Measurements from ENCODE around the gene SRSF2. TPM values are rescaled to one million over a fixed set of nuclear protein-coding genes. Genes with fewer than 3 reads are reported as not detected.
"Not testable (repeated sequence)": the region's sequence is repeated elsewhere in the genome, so short reads cannot be mapped to it uniquely, and the experiment has no call there.

Gene SRSF2
- total and polyA plus RNA-seq, 8 donors = 41.6 to 144 (median 69.9) TPM

GRCh38 chr17:76714822-76715495, 22.2 kb downstream of the SRSF2 start:
- Histone ChIP-seq H3K36me3 (peaks cover 11 to 51% (median 23%) of the 10 kb centered on the region in 3 donors), H3K27ac (peak overlapping the region in 2 of 4 donors; percentile 23 to 28)
- 30 to 31% methylated on average over 4 of the region's 4 CpGs for WGBS, 2 donors

DNA sequence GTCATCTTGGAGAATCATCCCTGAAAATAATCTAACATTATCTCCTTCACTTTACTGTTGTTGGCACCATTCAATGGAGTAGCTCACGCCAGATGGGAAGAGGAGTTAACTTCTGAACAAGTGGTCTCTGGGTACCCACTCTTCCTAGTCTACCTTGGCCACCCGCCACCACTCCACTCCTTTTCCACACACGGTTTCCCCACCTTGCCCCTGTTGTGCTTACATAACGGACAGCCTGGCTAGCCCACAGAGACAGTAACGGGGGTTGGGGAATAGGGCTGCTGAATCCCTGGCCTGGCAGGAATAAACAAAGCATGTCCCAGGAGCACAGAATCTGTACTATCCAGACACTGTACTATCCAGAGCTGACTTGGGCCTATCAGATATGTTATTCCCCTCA, 22.8 kb downstream of the SRSF2 start:
- no peak overlapping the region for H3K4me3 ChIP-seq
- peaks cover 7 to 13% (median 8%) of the 10 kb centered on the region in 3 donors for H3K4me1 ChIP-seq
- no peaks in the 10 kb centered on the region for H3K27me3 ChIP-seq
- no peak for DNase-seq
- no peak for FAIRE-seq
- intact Hi-C loops (cut with DNase I) = no loop called here
- peaks cover 4 to 45% (median 17%) of the 10 kb centered on the region in 3 donors for H3K36me3 ChIP-seq
- H3K27ac ChIP-seq = no peak overlapping the region
- no peaks in the 10 kb centered on the region for H3K9me3 ChIP-seq
- 81 to 83% methylated on average over 5 of the region's 5 CpGs for whole genome bisulfite sequencing, 2 donors
- no peak for ATAC-seq
- TF ChIP-seq CTCF (IDR thresholded peaks at IDR 0.05) = no peak

More at GRCh38 chr17:76714822-76715495, 22.2 kb downstream of the SRSF2 start:
- FAIRE-seq (no peak), DNase-seq (peak in 5 of 6 donors; percentile 49 to 86 (median 63)), ATAC-seq (peak in 3 of 4 donors; percentile 23 to 38 (median 28))
- no peak overlapping the region for H3K4me3 ChIP-seq
- H3K27me3 ChIP-seq = no peaks in the 10 kb centered on the region
- intact Hi-C loops (cut with DNase I) = no loop called here
- peak; percentile 58 to 72 (median 67) for TF ChIP-seq CTCF (IDR thresholded peaks at IDR 0.05)
- peaks cover 7 to 13% (median 8%) of the 10 kb centered on the region in 3 donors for H3K4me1 ChIP-seq
- no peaks in the 10 kb centered on the region for H3K9me3 ChIP-seq

DNA sequence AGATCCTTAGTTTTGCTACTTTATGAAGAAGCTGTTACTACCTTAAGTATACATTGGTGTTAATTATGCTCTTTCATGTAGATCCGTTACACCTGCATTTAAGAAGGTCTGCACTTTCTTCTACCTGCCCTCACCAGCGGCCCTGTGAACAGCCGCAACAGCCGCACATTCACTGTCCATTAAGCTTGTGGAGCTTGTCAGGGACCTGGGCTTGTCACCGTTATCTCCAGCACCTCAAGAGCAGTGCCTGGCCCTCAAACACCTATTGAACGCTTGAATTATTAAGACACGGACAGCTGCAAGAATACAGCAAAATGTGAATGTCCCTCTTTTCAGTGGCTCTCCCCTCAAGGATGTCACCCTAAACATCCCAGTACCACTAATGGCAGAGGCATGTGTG, 23.4 kb downstream of the SRSF2 start:
- Histone ChIP-seq H3K27ac (no peak overlapping the region), H3K4me1 (peaks cover 7 to 13% (median 8%) of the 10 kb centered on the region in 3 donors), H3K9me3 (no peaks in the 10 kb centered on the region), H3K27me3 (no peaks in the 10 kb centered on the region), H3K36me3 (peaks cover 4 to 39% (median 11%) of the 10 kb centered on the region in 3 donors), H3K4me3 (no peak overlapping the region)
- ATAC-seq (no peak), DNase-seq (peak in 1 of 6 donors; percentile 15), FAIRE-seq (no peak)
- no peak for TF ChIP-seq CTCF (IDR thresholded peaks at IDR 0.05)
- intact Hi-C loops (cut with DNase I) = no loop called here
- WGBS, 2 donors = 91 to 94% methylated on average over 7 of the region's 7 CpGs

- FAIRE-seq; H3K27me3 ChIP-seq; ATAC-seq; H3K27ac ChIP-seq; intact Hi-C loops (cut with DNase I); H3K9me3 ChIP-seq; H3K4me3 ChIP-seq: not testable (repeated sequence)
- H3K36me3 ChIP-seq = peaks cover 4 to 25% (median 9%) of the 10 kb centered on the region in 3 donors
- 64 to 75% methylated on average over 7 of the region's 7 CpGs for WGBS, 2 donors
- peak in 1 of 6 donors; percentile 2 for DNase-seq
- peaks cover 8 to 16% (median 12%) of the 10 kb centered on the region in 3 donors for H3K4me1 ChIP-seq
Measured at GRCh38 chr17:76712321-76712720, 24.8 kb downstream of the SRSF2 start.

GRCh38 chr17:76710863-76711611, 26.1 kb downstream of the SRSF2 start, which contains the start of gene MXRA7:
Gene MXRA7, minus strand, starts transcription at chr17:76710965. Its CDS starts 19 bp downstream, at chr17:76710946.
- intact Hi-C loops (cut with DNase I) = no loop called here

DNA sequence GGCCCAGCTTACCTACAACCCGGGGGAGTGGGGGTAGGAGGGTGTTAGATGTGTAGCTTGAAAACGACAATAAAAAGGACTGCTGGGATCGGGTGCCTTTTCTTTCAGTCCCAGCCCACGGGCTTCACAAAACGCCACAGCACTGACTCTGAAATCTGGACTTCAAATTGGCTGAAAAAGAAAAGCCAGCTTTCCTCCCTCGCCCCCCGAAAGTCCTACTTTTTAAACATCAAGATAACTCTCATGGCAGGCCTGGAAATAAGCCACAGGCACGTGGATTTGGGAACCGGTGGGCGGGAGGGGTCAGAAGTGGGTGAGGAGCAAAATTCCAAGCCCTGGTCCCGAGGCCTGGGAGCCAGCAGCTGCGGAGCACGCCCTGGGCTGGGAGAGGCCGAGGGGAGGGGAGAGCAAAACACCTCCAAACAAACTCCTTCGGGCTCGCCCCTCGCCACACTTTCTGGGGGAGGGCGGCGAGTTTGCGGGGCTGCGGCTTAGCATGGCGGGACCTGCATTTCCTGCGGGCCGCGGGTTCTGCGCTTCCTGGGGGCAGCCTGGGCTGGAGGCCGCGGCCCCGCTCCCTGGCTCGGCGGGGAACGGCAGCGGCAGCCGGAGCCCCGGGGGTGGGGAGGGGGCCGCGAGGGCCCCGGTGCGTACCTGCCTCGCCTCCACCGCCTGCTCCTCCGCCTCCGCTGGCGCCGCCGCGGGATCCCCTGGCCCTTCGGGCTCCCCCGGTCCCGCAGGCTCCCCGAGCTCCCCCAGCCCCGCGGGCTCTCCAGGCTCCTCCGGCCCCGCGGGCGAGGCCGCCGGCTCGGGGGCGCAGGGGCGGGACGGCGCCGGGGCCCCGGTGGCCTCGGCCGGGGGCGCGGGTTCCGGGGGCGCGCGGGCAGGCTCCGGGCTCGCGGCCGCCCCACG, 26.9 kb downstream of the SRSF2 start:
- H3K27me3 ChIP-seq, H3K9me3 ChIP-seq, FAIRE-seq, H3K36me3 ChIP-seq: not testable (repeated sequence)
- Histone ChIP-seq H3K4me1 (peaks cover 8 to 13% (median 12%) of the 10 kb centered on the region in 3 donors), H3K27ac (peak overlapping the region; percentile 76 to 81 (median 78)), H3K4me3 (peak overlapping the region; percentile 49 to 69 (median 60))
- intact Hi-C loops (cut with DNase I) = loop anchor here in 1 of 3 donors (10.0 kb wide), 1 partner anchor 175 kb away; the partner anchor contains the start of gene CYGB
- WGBS, 2 donors = 3 to 4% methylated on average over 21 to 52 of the region's 79 CpGs
- ATAC-seq = peak in 3 of 4 donors; percentile 31 to 62 (median 44)
- DNase-seq = peak in 4 of 6 donors; percentile 55 to 78 (median 66)

More at GRCh38 chr17:76710863-76711611, 26.1 kb downstream of the SRSF2 start, which contains the start of gene MXRA7:
- Histone ChIP-seq H3K27me3 (no peaks in the 10 kb centered on the region), H3K4me3 (peak within 1 kb of the TSS; percentile 49 to 69 (median 60)), H3K36me3 (peaks cover 3 to 12% (median 3%) of the 10 kb centered on the region in 3 donors), H3K27ac (peak within 1 kb of the TSS; percentile 76 to 81 (median 78)), H3K9me3 (no peaks in the 10 kb centered on the region), H3K4me1 (peaks cover 8 to 16% (median 12%) of the 10 kb centered on the region in 3 donors)
- DNase-seq (peak in 5 of 6 donors; percentile 73 to 88 (median 76)), FAIRE-seq (no peak), ATAC-seq (peak; percentile 65 to 81 (median 75))
- 2 to 4% methylated on average over 26 to 55 of the region's 56 CpGs for WGBS, 2 donors
- TF ChIP-seq CTCF (IDR thresholded peaks at IDR 0.05) = no peak
